Prostate gland (tissue), 2 donors: ENCODE measurements around the gene SMARCA2. TPM values are rescaled to one million over a fixed set of nuclear protein-coding genes. Genes with fewer than 3 reads are reported as not detected.

Experiments used
- DNase-seq: peaks from one replicate; pipeline ENCODE4 v3.0.0-alpha.2; 2019; ENCODE audit warnings: low spot score
- H3K27ac ChIP-seq, 2 donors: fragments of 200-600 bp; sonication (generic); 2 replicates each; pipeline ENCODE4 v1.5.1; 2017 to 2019
- H3K27me3 ChIP-seq: fragments of 200-600 bp; sonication (generic); replicated peaks from 2 replicates; pipeline ENCODE4 v1.5.1; 2019; ENCODE audit not compliant: insufficient read depth
- H3K36me3 ChIP-seq, 2 donors: fragments of 200-600 bp; sonication (generic); 1 replicate in 1 of 2; 2 replicates in 1 of 2; pipeline versions ENCODE4 v1.5.1 to v1.8.1; 2017 to 2019
- H3K4me1 ChIP-seq: fragments of 200-600 bp; sonication (generic); replicated peaks from 2 replicates; pipeline ENCODE4 v1.5.1; 2019
- H3K4me3 ChIP-seq, 2 donors: fragments of 200-600 bp; sonication (generic); 2 replicates each; pipeline ENCODE4 v1.5.1; 2017 to 2019
- H3K9me3 ChIP-seq: fragments of 200-600 bp; sonication (generic); 2 replicates; pipeline ENCODE4 v1.5.1; 2017
- CTCF ChIP-seq, 4 experiments: fragments of 200-600 bp in 2 of 4; fragments of 450-650 bp in 2 of 4; sonication (generic) in 2 of 4; IDR thresholded peaks; 1 replicate in 3 of 4; 2 replicates in 1 of 4; pipeline ENCODE4 v1.5.1; 2016 to 2019; ENCODE audit warnings: antibody characterized with exemption in 4 of 4, mild to moderate bottlenecking in 2 of 4, moderate library complexity in 2 of 4
- POLR2A ChIP-seq: fragments of 450-650 bp; IDR thresholded peaks from one replicate; pipeline ENCODE4 v1.6.1; 2016; ENCODE audit warnings: antibody characterized with exemption, mild to moderate bottlenecking
- POLR2AphosphoS5 ChIP-seq: sonication (generic); formaldehyde crosslinking; IDR thresholded peaks from one replicate; pipeline ENCODE4 v1.6.1; 2017; ENCODE audit warnings: antibody characterized with exemption
- whole genome bisulfite sequencing: methylation state at CpG from one replicate; pipeline ENCODE4 v1.1.5; 2018; 5-methylcytosine and 5-hydroxymethylcytosine counted together
- intact Hi-C: fragments of 100-400 bp; cut with DNase I; formaldehyde crosslinking; loops from one replicate; pipeline ENCODE4 v1.14.2; 2022
- total RNA-seq, 2 donors: library from RNA; depleted of rRNA; stranded (reverse); fragments of >200 nt; gene quantifications; one replicate each; pipeline ENCODE4 v1.1.0, GENCODE V29; 2016

The SMARCA2 gene
- total RNA-seq, 2 donors from 2014 or later, result 125 to 175 TPM

- H3K27ac ChIP-seq, result no peak overlapping the region
- H3K36me3 ChIP-seq, result no peaks in the 10 kb centered on the region
- no peak for DNase-seq
- H3K4me1 ChIP-seq, result no peaks in the 10 kb centered on the region
- no peak overlapping the region for H3K4me3 ChIP-seq
- intact Hi-C loops, result loop anchor here (10.0 kb wide), 1 partner anchor 474 kb away; the partner anchor contains the start of gene VLDLR
- H3K27me3 ChIP-seq, result no peaks in the 10 kb centered on the region
- 93% methylated on average over 5 of the region's 5 CpGs for WGBS
- H3K9me3 ChIP-seq, result no peaks in the 10 kb centered on the region
- no peak for TF ChIP-seq POLR2AphosphoS5
- TF ChIP-seq POLR2A, result no peak
- no peak for TF ChIP-seq CTCF (IDR thresholded peaks at IDR 0.05)
Observed at GRCh38 chr9:2150338-2150737, 135.2 kb downstream of the SMARCA2 start.

- Histone ChIP-seq H3K9me3 (no peaks in the 10 kb centered on the region), H3K4me1 (no peaks in the 10 kb centered on the region), H3K4me3 (no peak overlapping the region), H3K27ac (no peak overlapping the region), H3K27me3 (no peaks in the 10 kb centered on the region), H3K36me3 (no peaks in the 10 kb centered on the region)
- TF ChIP-seq CTCF (IDR thresholded peaks at IDR 0.05) (no peak), POLR2AphosphoS5 (no peak), POLR2A (no peak)
- WGBS, result 88% methylated on average over 6 of the region's 6 CpGs
- intact Hi-C loops, result loop anchor here (10.0 kb wide), 1 partner anchor 474 kb away; the partner anchor contains the start of gene VLDLR
- DNase-seq, result no peak
Observed at GRCh38 chr9:2151171-2151570, 136.0 kb downstream of the SMARCA2 start.

- Histone ChIP-seq H3K27ac (no peak overlapping the region), H3K27me3 (no peaks in the 10 kb centered on the region), H3K4me1 (no peaks in the 10 kb centered on the region), H3K4me3 (no peak overlapping the region), H3K9me3 (no peaks in the 10 kb centered on the region), H3K36me3 (no peaks in the 10 kb centered on the region)
- intact Hi-C loops, result loop anchor here (10.0 kb wide), 1 partner anchor 472 kb away; the partner anchor contains the start of gene VLDLR
- TF ChIP-seq POLR2AphosphoS5, result no peak
- TF ChIP-seq CTCF (IDR thresholded peaks at IDR 0.05), result no peak
- no peak for TF ChIP-seq POLR2A
- WGBS, result 68% methylated on average over 9 of the region's 10 CpGs
- DNase-seq, result no peak
Observed at GRCh38 chr9:2152966-2153629, 138.0 kb downstream of the SMARCA2 start.

GRCh38 chr9:2153630-2154217 is 138.6 kb downstream of the SMARCA2 start:
- Histone ChIP-seq H3K4me1 (no peaks in the 10 kb centered on the region), H3K4me3 (no peak overlapping the region), H3K27ac (no peak overlapping the region), H3K27me3 (no peaks in the 10 kb centered on the region), H3K9me3 (no peaks in the 10 kb centered on the region), H3K36me3 (no peaks in the 10 kb centered on the region)
- no peak for DNase-seq
- TF ChIP-seq POLR2AphosphoS5, result no peak
- no peak for TF ChIP-seq POLR2A
- no peak for TF ChIP-seq CTCF (IDR thresholded peaks at IDR 0.05)
- intact Hi-C loops, result loop anchor here (10.0 kb wide), 1 partner anchor 471 kb away; the partner anchor contains the start of gene VLDLR
- 39% methylated on average over 2 of the region's 2 CpGs for WGBS
